Measurements from ENCODE around the gene AGTR1. TPM values are rescaled to one million over a fixed set of nuclear protein-coding genes. Genes with fewer than 3 reads are reported as not detected.

Gene AGTR1
- total and polyA plus RNA-seq, 2 experiments from 2014 or later, result 6.1 to 8.0 TPM

DNA sequence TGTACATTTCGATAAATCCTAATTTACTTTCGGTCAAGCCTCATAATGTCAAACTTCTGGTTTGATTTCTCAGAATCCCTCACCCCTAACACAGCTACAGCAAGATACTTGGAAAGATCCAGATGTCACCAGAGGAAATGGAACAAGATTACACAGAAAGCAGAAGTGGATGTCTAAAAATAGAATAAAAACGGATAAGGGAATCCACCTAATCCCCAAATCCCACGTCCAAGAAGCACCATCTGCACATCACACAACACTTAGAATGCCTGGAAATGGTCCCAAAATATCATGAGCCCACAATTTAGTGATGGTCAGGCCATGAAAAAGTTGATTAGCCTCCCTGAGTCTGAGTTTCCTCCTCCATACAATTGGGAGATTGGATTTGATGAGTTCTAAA is 61.7 kb downstream of the AGTR1 start:
- no peak overlapping the region for H3K4me3 ChIP-seq
- 58% methylated on average over 4 of the region's 4 CpGs for WGBS (ENCODE audit: low lambda C conversion rate, missing lambda C conversion rate)
- no peak for DNase-seq (ENCODE audit: low spot score)
- H3K36me3 ChIP-seq (replicated peaks; ENCODE audit: insufficient read depth, low read depth), result no peaks in the 10 kb centered on the region
- H2AFZ ChIP-seq, result no peak overlapping the region
- H4K20me1 ChIP-seq (ENCODE audit: insufficient read depth, poor library complexity, severe bottlenecking), result no peaks in the 10 kb centered on the region
- no peaks in the 10 kb centered on the region for H3K9me2 ChIP-seq (replicated peaks; ENCODE audit: insufficient read depth)
- H3K9me3 ChIP-seq (ENCODE audit: low read depth), result no peaks in the 10 kb centered on the region
- TF ChIP-seq EZH2phosphoT487 (IDR thresholded peaks at IDR 0.05; ENCODE audit: low read depth, severe bottlenecking, unreplicated experiment), result no peak
- TF ChIP-seq EZH2 (IDR thresholded peaks at IDR 0.05; ENCODE audit: borderline replicate concordance), result no peak
- TF ChIP-seq, protein P1, sequence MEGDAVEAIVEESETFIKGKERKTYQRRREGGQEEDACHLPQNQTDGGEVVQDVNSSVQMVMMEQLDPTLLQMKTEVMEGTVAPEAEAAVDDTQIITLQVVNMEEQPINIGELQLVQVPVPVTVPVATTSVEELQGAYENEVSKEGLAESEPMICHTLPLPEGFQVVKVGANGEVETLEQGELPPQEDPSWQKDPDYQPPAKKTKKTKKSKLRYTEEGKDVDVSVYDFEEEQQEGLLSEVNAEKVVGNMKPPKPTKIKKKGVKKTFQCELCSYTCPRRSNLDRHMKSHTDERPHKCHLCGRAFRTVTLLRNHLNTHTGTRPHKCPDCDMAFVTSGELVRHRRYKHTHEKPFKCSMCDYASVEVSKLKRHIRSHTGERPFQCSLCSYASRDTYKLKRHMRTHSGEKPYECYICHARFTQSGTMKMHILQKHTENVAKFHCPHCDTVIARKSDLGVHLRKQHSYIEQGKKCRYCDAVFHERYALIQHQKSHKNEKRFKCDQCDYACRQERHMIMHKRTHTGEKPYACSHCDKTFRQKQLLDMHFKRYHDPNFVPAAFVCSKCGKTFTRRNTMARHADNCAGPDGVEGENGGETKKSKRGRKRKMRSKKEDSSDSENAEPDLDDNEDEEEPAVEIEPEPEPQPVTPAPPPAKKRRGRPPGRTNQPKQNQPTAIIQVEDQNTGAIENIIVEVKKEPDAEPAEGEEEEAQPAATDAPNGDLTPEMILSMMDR (IDR thresholded peaks at IDR 0.05; ENCODE audit: poor library complexity), result no peak
- no peaks in the 10 kb centered on the region for H3K79me2 ChIP-seq
- no peaks in the 10 kb centered on the region for H3K4me1 ChIP-seq (ENCODE audit: insufficient read depth)
- no peak overlapping the region for H3K27ac ChIP-seq
- no peaks in the 10 kb centered on the region for H3K27me3 ChIP-seq
- H3K4me2 ChIP-seq, result no peak overlapping the region

DNA sequence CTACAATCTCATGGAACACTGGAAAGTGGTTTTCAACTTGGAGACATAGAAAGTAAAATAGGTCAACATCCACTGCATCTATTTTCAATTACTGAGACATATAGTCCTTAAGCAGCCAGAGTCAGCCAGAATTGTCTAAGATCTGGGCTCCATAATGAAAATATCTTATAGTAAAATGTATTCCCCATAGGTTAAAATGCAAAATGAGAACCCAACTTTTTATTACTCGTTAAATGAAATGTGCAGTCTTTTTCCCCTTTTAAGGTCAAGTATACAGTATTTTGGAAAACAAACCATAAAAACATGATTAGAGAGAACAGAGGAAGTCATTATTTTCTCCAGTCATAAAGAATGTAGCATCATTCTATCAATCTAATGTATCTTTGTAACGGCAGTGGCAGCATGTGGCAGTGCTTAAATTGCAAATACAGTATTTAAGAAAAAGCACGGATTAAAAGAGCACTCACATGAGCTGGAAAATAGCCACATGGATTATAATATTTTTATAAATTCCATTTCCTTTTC is 65.5 kb downstream of the AGTR1 start:
- Histone ChIP-seq H4K20me1 (ENCODE audit: insufficient read depth, poor library complexity, severe bottlenecking) (no peaks in the 10 kb centered on the region), H3K4me2 (no peak overlapping the region), H3K27ac (no peak overlapping the region), H3K4me3 (no peak overlapping the region), H3K27me3 (no peaks in the 10 kb centered on the region), H3K79me2 (no peaks in the 10 kb centered on the region), H3K9me3 (ENCODE audit: low read depth) (no peaks in the 10 kb centered on the region), H2AFZ (no peak overlapping the region), H3K9me2 (replicated peaks; ENCODE audit: insufficient read depth) (no peaks in the 10 kb centered on the region), H3K4me1 (ENCODE audit: insufficient read depth) (no peaks in the 10 kb centered on the region), H3K36me3 (replicated peaks; ENCODE audit: insufficient read depth, low read depth) (no peaks in the 10 kb centered on the region)
- TF ChIP-seq EZH2 (IDR thresholded peaks at IDR 0.05; ENCODE audit: borderline replicate concordance) (no peak), EZH2phosphoT487 (IDR thresholded peaks at IDR 0.05; ENCODE audit: low read depth, severe bottlenecking, unreplicated experiment) (no peak)
- TF ChIP-seq, protein P1 (IDR thresholded peaks at IDR 0.05; ENCODE audit: poor library complexity), result no peak
- DNase-seq (ENCODE audit: low spot score), result no peak
- 67% methylated on average over 3 of the region's 3 CpGs for WGBS (ENCODE audit: low lambda C conversion rate, missing lambda C conversion rate)

DNA sequence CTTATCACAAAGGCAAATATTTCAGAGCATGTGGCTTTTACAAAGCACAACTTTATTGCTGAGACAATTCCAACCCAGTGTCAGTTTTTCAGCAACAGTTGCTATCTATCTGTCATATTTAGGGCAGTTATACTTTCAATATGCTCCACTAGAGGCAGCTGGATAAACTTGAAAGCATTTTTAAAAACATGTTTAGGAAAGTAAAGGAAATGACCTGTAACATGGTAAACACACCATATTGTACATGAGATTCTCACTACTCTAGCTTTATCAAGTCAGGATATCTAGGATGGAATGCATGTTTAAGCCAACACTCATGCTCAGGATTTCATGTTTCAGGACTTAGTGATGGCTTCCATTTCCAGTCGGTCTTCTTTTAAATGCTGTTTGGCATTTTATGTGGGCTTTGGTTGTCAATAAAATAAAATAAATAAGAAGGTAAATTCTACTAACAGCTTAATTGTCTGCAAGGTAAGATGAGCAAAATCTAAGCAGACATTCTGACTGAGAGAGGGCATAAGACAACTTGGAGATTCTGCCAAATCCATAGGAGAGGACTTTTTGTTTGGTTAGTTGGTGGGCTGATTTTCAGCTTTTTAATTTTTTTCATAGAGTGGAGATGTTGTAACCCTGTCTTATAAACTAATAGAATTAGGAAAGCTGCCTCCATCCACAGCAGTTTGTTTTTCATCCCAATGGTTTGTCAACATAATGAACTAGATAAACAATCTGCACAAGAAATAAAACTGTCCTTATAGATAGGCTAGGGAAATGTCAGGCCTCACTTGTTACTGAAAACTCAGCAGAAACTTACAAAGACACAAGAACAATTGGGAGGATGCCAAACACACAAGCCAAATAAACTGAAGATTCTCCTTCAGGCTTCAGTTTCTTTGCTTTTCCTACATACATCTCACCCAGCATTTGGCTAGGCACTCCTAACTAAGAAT is 66.6 kb downstream of the AGTR1 start:
- H3K36me3 ChIP-seq (replicated peaks; ENCODE audit: insufficient read depth, low read depth), result no peaks in the 10 kb centered on the region
- H4K20me1 ChIP-seq (ENCODE audit: insufficient read depth, poor library complexity, severe bottlenecking), result no peaks in the 10 kb centered on the region
- WGBS (ENCODE audit: low lambda C conversion rate, missing lambda C conversion rate), result 76% methylated on average over 1 of the region's 1 CpG
- H3K79me2 ChIP-seq, result no peaks in the 10 kb centered on the region
- H3K9me2 ChIP-seq (replicated peaks; ENCODE audit: insufficient read depth), result no peaks in the 10 kb centered on the region
- no peaks in the 10 kb centered on the region for H3K9me3 ChIP-seq (ENCODE audit: low read depth)
- no peak overlapping the region for H2AFZ ChIP-seq
- no peaks in the 10 kb centered on the region for H3K27me3 ChIP-seq
- H3K4me3 ChIP-seq, result no peak overlapping the region
- no peaks in the 10 kb centered on the region for H3K4me1 ChIP-seq (ENCODE audit: insufficient read depth)
- peak overlapping the region; percentile 11 for H3K4me2 ChIP-seq
- no peak for DNase-seq (ENCODE audit: low spot score)
- no peak overlapping the region for H3K27ac ChIP-seq
- no peak for TF ChIP-seq EZH2 (IDR thresholded peaks at IDR 0.05; ENCODE audit: borderline replicate concordance)
- TF ChIP-seq, protein P1 (IDR thresholded peaks at IDR 0.05; ENCODE audit: poor library complexity), result peak; percentile 6
